HCT116 (cell line): ENCODE measurements around the gene CHD9NB. TPM values are rescaled to one million over a fixed set of nuclear protein-coding genes. Genes with fewer than 3 reads are reported as not detected.

ENCODE experiments used
- ATAC-seq: fragments of 200-7000 bp; cut with Tn5 transposase; 2 replicates; pipeline ENCODE4 v1.9.1; 2020; ENCODE audit warnings: mild to moderate bottlenecking, moderate library complexity
- BruUV-seq: library from RNA; stranded (reverse); fragments of 400-500 nt; replicated peaks from 2 replicates; lab custom pipeline; 2021; lab: Mats Ljungman, UMichigan
- CTCF ChIA-PET: fragments of 300-600 bp; sonication (Branson Sonifier 250); formaldehyde crosslinking; loops from one replicate; lab custom pipeline; 2021; ENCODE audit warnings: antibody characterized with exemption; lab: Charles Lee
- POLR2A ChIA-PET: fragments of 300-600, 350-600 bp; sonication (Branson Sonifier 250); formaldehyde crosslinking; loops from one replicate; lab custom pipeline; 2021; ENCODE audit warnings: antibody characterized with exemption; lab: Charles Lee
- RAD21 ChIA-PET, 2 experiments: fragments of 300-600 bp; sonication (Branson Sonifier 250); formaldehyde crosslinking; loops; one replicate each; lab custom pipeline; 2023; ENCODE audit warnings: low total read pairs in 2 of 2; ENCODE audit not compliant: uncharacterized antibody in 2 of 2, unreplicated experiment in 2 of 2, low non-redundant PET in 1 of 2; lab: Charles Lee
- DNase-seq: peaks from one replicate; pipeline ENCODE4 v3.0.0-alpha.2; 2010; ENCODE audit warnings: low read depth, low spot score
- H2AFZ ChIP-seq: fragments of 200-600 bp; shearing (Covaris generic), sonication (generic); 2 replicates; pipeline ENCODE4 v1.6.1; 2017; ENCODE audit warnings: low read depth, mixed run types, mixed read lengths, antibody characterized with exemption, low read length; ENCODE audit not compliant: poor library complexity, severe bottlenecking
- H3K27ac ChIP-seq: 2 replicates; pipeline ENCODE4 v1.5.1; 2012; ENCODE audit warnings: low read depth, low read length
- H3K27me3 ChIP-seq: fragments of 200-600 bp; sonication (generic); 2 replicates; pipeline ENCODE4 v1.6.1; 2016; ENCODE audit warnings: mixed run types, low read length, mixed read lengths; ENCODE audit not compliant: insufficient read depth
- H3K36me3 ChIP-seq, 2 experiments: fragments of 200-500 bp in 1 of 2; fragments of 200-600 bp in 1 of 2; sonication (Bioruptor generic) in 1 of 2; sonication (generic) in 1 of 2; 2 replicates each; pipeline versions ENCODE4 v1.5.1 to v1.6.1; 2014 to 2016; ENCODE audit warnings: low read length in 2 of 2, inconsistent platforms in 1 of 2, mixed read lengths in 1 of 2, mixed run types in 1 of 2; ENCODE audit not compliant: insufficient read depth in 2 of 2, control insufficient read depth in 1 of 2
- H3K4me1 ChIP-seq, 2 experiments: fragments of 200-600 bp in 1 of 2; sonication (generic) in 1 of 2; 2 replicates each; pipeline versions ENCODE4 v1.5.1 to v1.6.1; 2012 to 2017; ENCODE audit warnings: low read length in 2 of 2, inconsistent platforms in 1 of 2, mild to moderate bottlenecking in 1 of 2, mixed read lengths in 1 of 2, mixed run types in 1 of 2, moderate library complexity in 1 of 2; ENCODE audit not compliant: insufficient read depth in 2 of 2, control insufficient read depth in 1 of 2
- H3K4me2 ChIP-seq: fragments of 200-600 bp; sonication (generic); 2 replicates; pipeline ENCODE4 v1.6.1; 2017; ENCODE audit warnings: mixed run types, low read length, mixed read lengths
- H3K4me3 ChIP-seq, 2 experiments: fragments of 200-600 bp in 1 of 2; sonication (generic) in 1 of 2; replicated peaks in 1 of 2; 2 replicates each; pipeline ENCODE4 v1.5.1; 2011 to 2016; ENCODE audit warnings: low read length in 2 of 2, control low read depth in 1 of 2, low read depth in 1 of 2, mild to moderate bottlenecking in 1 of 2, mixed read lengths in 1 of 2, mixed run types in 1 of 2
- H3K79me2 ChIP-seq: fragments of 200-600 bp; sonication (generic); 2 replicates; pipeline ENCODE4 v1.6.1; 2017; ENCODE audit warnings: mild to moderate bottlenecking, mixed run types, low read length, moderate library complexity, mixed read lengths; ENCODE audit not compliant: insufficient read depth
- H3K9ac ChIP-seq: fragments of 200-600 bp; sonication (generic); 2 replicates; pipeline ENCODE4 v1.6.1; 2016; ENCODE audit warnings: low read length, mixed read lengths
- H3K9me2 ChIP-seq: fragments of 200-600 bp; sonication (generic), shearing (Covaris generic); 2 replicates; pipeline ENCODE4 v1.6.1; 2017; ENCODE audit warnings: mixed run types, mild to moderate bottlenecking, moderate library complexity; ENCODE audit not compliant: insufficient read depth
- H3K9me3 ChIP-seq, 2 experiments: fragments of 200-500 bp in 1 of 2; fragments of 200-600 bp in 1 of 2; sonication (Bioruptor generic) in 1 of 2; sonication (generic) in 1 of 2; 2 replicates each; pipeline ENCODE4 v1.6.1; 2014 to 2017; ENCODE audit warnings: low read length in 2 of 2, mixed read lengths in 2 of 2, inconsistent platforms in 1 of 2, low read depth in 1 of 2, mild to moderate bottlenecking in 1 of 2, mixed run types in 1 of 2, moderate library complexity in 1 of 2; ENCODE audit not compliant: control insufficient read depth in 1 of 2, insufficient read depth in 1 of 2
- H4K20me1 ChIP-seq: fragments of 200-600 bp; sonication (generic), shearing (Covaris generic); 2 replicates; pipeline ENCODE4 v1.6.1; 2017; ENCODE audit warnings: mixed run types, mild to moderate bottlenecking, moderate library complexity; ENCODE audit not compliant: insufficient read depth
- ATF3 ChIP-seq: IDR thresholded peaks from 2 replicates; pipeline ENCODE4 v1.6.1; 2012
- CBX3 ChIP-seq: IDR thresholded peaks from 2 replicates; pipeline ENCODE4 v1.6.1; 2012; ENCODE audit warnings: low read depth
- CEBPB ChIP-seq: IDR thresholded peaks from 2 replicates; pipeline ENCODE4 v1.6.1; 2012; ENCODE audit warnings: low read depth
- EGR1 ChIP-seq: IDR thresholded peaks from 2 replicates; pipeline ENCODE4 v1.6.1; 2012; ENCODE audit warnings: low read depth
- ELF1 ChIP-seq: IDR thresholded peaks from 2 replicates; pipeline ENCODE4 v1.6.1; 2012; ENCODE audit warnings: low read depth, borderline replicate concordance
- EZH2 ChIP-seq: fragments of 200-600 bp; sonication (generic); IDR thresholded peaks from 2 replicates; pipeline ENCODE4 v1.6.1; 2017; ENCODE audit warnings: antibody characterized with exemption, mixed run types
- FOSL1 ChIP-seq: IDR thresholded peaks from 2 replicates; pipeline ENCODE4 v1.6.1; 2012; ENCODE audit warnings: low read depth
- MAX ChIP-seq: IDR thresholded peaks from 2 replicates; pipeline ENCODE4 v1.6.1; 2012
- POLR2A ChIP-seq: IDR thresholded peaks from 2 replicates; pipeline ENCODE4 v1.7.0; 2011; ENCODE audit warnings: borderline replicate concordance; ENCODE audit not compliant: insufficient read depth, insufficient read length; ENCODE audit errors: extremely low read depth
- POLR2AphosphoS5 ChIP-seq: IDR thresholded peaks from 2 replicates; pipeline ENCODE4 v1.6.1; 2011; ENCODE audit warnings: mild to moderate bottlenecking, low read depth, low read length, moderate library complexity
- RAD21 ChIP-seq: IDR thresholded peaks from 2 replicates; pipeline ENCODE4 v1.6.1; 2012; ENCODE audit warnings: low read depth, mild to moderate bottlenecking
- SIN3A ChIP-seq: IDR thresholded peaks from 2 replicates; pipeline ENCODE4 v1.6.1; 2012; ENCODE audit warnings: low read depth
- TCF7L2 ChIP-seq: IDR thresholded peaks from 2 replicates; pipeline ENCODE4 v1.7.0; 2011; ENCODE audit warnings: borderline replicate concordance, inconsistent platforms; ENCODE audit not compliant: insufficient read depth, insufficient read length; ENCODE audit errors: extremely low read depth
- YY1 ChIP-seq: IDR thresholded peaks from 2 replicates; pipeline ENCODE4 v1.6.1; 2011; ENCODE audit warnings: low read length, low read depth, moderate library complexity, mild to moderate bottlenecking; ENCODE audit not compliant: insufficient replicate concordance; ENCODE audit errors: extremely low read depth
- ZNF274 ChIP-seq: fragments of 200-500 bp; sonication (Bioruptor generic); IDR thresholded peaks from 2 replicates; pipeline ENCODE4 v1.6.1; 2014; ENCODE audit warnings: mild to moderate bottlenecking, low read depth, low read length, inconsistent platforms
- intact Hi-C: fragments of 100-400 bp; cut with micrococcal nuclease; formaldehyde crosslinking; loops from 2 replicates; pipeline ENCODE4 v1.10.0; 2022
- total RNA-seq: library from RNA; stranded (reverse); gene quantifications from one replicate; pipeline ENCODE4 v1.2.1, GENCODE V29; 2021; ENCODE audit not compliant: unreplicated experiment
- TF ChIP-seq, protein P1 (sequence below): IDR thresholded peaks from 2 replicates; pipeline ENCODE4 v1.6.1; 2011; ENCODE audit warnings: mild to moderate bottlenecking, low read length, moderate library complexity; ENCODE audit not compliant: insufficient replicate concordance; ENCODE audit errors: extremely low read depth

Gene CHD9NB
- total RNA-seq, 1 experiment from 2014 or later = 1.2 TPM

DNA sequence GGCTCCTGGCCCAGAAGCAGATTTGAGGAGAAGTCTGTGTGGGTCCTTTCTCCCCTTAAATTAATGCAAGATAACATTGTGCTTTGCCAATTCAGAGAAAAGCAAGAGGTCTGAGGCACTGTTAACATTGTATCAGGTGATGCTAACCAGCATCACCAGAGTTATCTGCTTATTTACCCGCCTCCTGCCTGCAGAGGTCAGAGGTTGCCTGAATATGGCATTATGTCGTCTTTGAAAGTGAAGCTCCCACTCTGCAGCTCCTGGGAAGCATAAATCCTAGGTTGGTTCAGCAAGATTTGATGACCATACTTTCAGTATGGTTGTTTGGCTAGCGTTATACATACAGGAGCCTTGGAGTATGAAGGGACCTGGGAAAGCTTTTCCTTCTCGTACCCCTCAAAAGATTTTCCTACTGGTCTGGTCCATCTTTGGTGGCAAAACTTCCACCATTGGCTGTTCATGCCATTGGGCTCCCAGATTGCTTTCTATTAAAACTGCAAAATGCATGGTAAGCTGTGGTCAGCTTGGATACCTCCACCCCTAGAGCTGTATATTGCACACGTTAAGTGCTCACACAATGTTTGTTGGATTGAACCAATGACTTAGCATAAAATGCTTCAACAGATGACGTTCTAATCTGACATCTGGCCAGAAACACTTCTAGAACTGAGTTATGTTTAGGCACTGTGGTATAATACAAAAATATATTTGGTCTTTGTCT, 26.2 kb upstream of the CHD9NB start:
- DNase-seq = no peak
- no TSS peak for BruUV-seq
- Histone ChIP-seq H3K4me2 (no peak overlapping the region), H3K27me3 (no peaks in the 10 kb centered on the region), H2AFZ (no peak overlapping the region), H3K9me2 (no peaks in the 10 kb centered on the region), H3K27ac (no peak overlapping the region), H4K20me1 (no peaks in the 10 kb centered on the region), H3K4me3 (no peak overlapping the region), H3K36me3 (no peaks in the 10 kb centered on the region), H3K9me3 (no peaks in the 10 kb centered on the region), H3K79me2 (peaks cover 80% of the 10 kb centered on the region), H3K9ac (no peak overlapping the region), H3K4me1 (peaks cover 0 to 2% of the 10 kb centered on the region in 2 experiments; a peak in 1 of 4 replicates)
- ChIA-PET CTCF (no interaction called here), RAD21 (no interaction called here), POLR2A (interaction anchor here (1.8 kb wide), 1 partner anchor 20 kb away, joined by 4 read pairs; no protein-coding TSS in a partner anchor)
- no peak for TF ChIP-seq POLR2AphosphoS5
- TF ChIP-seq EGR1 = no peak
- TF ChIP-seq POLR2A = no peak
- TF ChIP-seq EZH2 = no peak
- TF ChIP-seq ELF1 = no peak
- no peak for TF ChIP-seq YY1
- no peak for TF ChIP-seq ATF3
- TF ChIP-seq CBX3 = no peak
- TF ChIP-seq SIN3A = no peak
- TF ChIP-seq MAX = no peak
- no peak for TF ChIP-seq TCF7L2
- no peak for TF ChIP-seq RAD21
- TF ChIP-seq ZNF274 = no peak
- no peak for TF ChIP-seq FOSL1
- TF ChIP-seq, protein P1, sequence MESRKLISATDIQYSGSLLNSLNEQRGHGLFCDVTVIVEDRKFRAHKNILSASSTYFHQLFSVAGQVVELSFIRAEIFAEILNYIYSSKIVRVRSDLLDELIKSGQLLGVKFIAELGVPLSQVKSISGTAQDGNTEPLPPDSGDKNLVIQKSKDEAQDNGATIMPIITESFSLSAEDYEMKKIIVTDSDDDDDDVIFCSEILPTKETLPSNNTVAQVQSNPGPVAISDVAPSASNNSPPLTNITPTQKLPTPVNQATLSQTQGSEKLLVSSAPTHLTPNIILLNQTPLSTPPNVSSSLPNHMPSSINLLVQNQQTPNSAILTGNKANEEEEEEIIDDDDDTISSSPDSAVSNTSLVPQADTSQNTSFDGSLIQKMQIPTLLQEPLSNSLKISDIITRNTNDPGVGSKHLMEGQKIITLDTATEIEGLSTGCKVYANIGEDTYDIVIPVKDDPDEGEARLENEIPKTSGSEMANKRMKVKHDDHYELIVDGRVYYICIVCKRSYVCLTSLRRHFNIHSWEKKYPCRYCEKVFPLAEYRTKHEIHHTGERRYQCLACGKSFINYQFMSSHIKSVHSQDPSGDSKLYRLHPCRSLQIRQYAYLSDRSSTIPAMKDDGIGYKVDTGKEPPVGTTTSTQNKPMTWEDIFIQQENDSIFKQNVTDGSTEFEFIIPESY = no peak
- no peak for TF ChIP-seq CEBPB
- no peak for ATAC-seq
- intact Hi-C loops = no loop called here
